MCF 10A (cell line): ENCODE results near the gene PRR19. TPM values are rescaled to one million over a fixed set of nuclear protein-coding genes. Genes with fewer than 3 reads are reported as not detected.

Experiments used
- BruUV-seq: library from RNA; stranded (reverse); fragments of 400-500 nt; replicated peaks from 2 replicates; lab custom pipeline; 2021; lab: Mats Ljungman, UMichigan
- CTCF ChIA-PET: fragments of 300-600 bp; sonication (Branson Sonifier 250); formaldehyde crosslinking; extraction: SDS; loops from one replicate; lab custom pipeline; 2021; ENCODE audit warnings: antibody characterized with exemption, inconsistent platforms; lab: Yijun Ruan, JAX
- POLR2A ChIA-PET: fragments of 300-600, 350-650 bp; sonication (Branson Sonifier 250); formaldehyde crosslinking; extraction: SDS; loops from one replicate; lab custom pipeline; 2020; ENCODE audit warnings: antibody characterized with exemption, inconsistent platforms; lab: Yijun Ruan, JAX
- DNase-seq: peaks from one replicate; pipeline ENCODE4 v3.0.0-alpha.2; 2018; ENCODE audit not compliant: unreplicated experiment
- H3K27ac Mint-ChIP-seq: one replicate; pipeline ENCODE4 v1.8.0; 2022; ENCODE audit warnings: mild to moderate bottlenecking, low read depth, mixed read lengths; ENCODE audit not compliant: unreplicated experiment
- H3K27me3 Mint-ChIP-seq: one replicate; pipeline ENCODE4 v1.8.0; 2022; ENCODE audit warnings: mixed read lengths; ENCODE audit not compliant: insufficient read depth, unreplicated experiment
- H3K36me3 Mint-ChIP-seq: one replicate; pipeline ENCODE4 v1.8.0; 2022; ENCODE audit warnings: mild to moderate bottlenecking, moderate library complexity, mixed read lengths; ENCODE audit not compliant: insufficient read depth, unreplicated experiment
- H3K4me1 Mint-ChIP-seq: one replicate; pipeline ENCODE4 v1.8.0; 2022; ENCODE audit warnings: mixed read lengths; ENCODE audit not compliant: insufficient read depth, unreplicated experiment
- H3K4me3 Mint-ChIP-seq: one replicate; pipeline ENCODE4 v1.8.0; 2022; ENCODE audit warnings: mild to moderate bottlenecking, moderate library complexity, mixed read lengths; ENCODE audit not compliant: unreplicated experiment
- H3K9me3 Mint-ChIP-seq: one replicate; pipeline ENCODE4 v1.8.0; 2022; ENCODE audit warnings: mixed read lengths; ENCODE audit not compliant: unreplicated experiment
- intact Hi-C: fragments of 100-400 bp; cut with micrococcal nuclease; formaldehyde crosslinking; loops from 2 replicates; pipeline ENCODE4 v1.14.1; 2022
- total RNA-seq: library from RNA; stranded (reverse); gene quantifications from 2 replicates; pipeline ENCODE4 v1.2.3, GENCODE V29; 2022
- TF ChIP-seq, protein P1 (sequence below): fragments of 200-600 bp; IDR thresholded peaks from one replicate; pipeline ENCODE4 v1.8.0; 2022; ENCODE audit warnings: antibody characterized with exemption, mild to moderate bottlenecking; ENCODE audit not compliant: unreplicated experiment

The PRR19 gene
- total RNA-seq, 1 experiment from 2014 or later = 0.30 TPM

DNA sequence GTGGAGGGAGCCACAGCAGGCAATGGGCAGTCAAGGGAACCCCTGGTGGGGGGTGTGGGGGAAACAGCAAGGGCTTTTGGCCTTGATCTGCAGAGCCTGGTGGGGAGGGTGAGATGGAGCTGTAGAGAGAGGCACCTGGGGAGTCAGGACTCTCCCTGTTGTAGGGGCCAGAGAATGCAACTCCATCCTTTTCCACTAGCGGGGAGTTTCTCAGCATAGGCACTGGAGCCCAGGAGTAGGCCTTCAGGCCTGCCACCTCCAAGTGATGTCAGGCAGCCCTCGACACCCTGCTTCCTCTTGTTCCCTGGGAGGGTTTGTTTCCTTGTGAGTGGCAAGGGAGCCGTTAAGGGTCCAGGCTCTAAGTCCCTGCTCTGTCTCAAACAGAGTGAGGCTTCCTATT, 48.5 kb downstream of the PRR19 start:
- H3K4me3 Mint-ChIP-seq = no peak overlapping the region
- ChIA-PET POLR2A (no interaction called here), CTCF (no interaction called here)
- no peaks in the 10 kb centered on the region for H3K27me3 Mint-ChIP-seq
- BruUV-seq = no TSS peak
- H3K27ac Mint-ChIP-seq = no peak overlapping the region
- peaks cover 8% of the 10 kb centered on the region for H3K4me1 Mint-ChIP-seq
- intact Hi-C loops = no loop called here
- H3K9me3 Mint-ChIP-seq = no peaks in the 10 kb centered on the region
- no peak for DNase-seq
- H3K36me3 Mint-ChIP-seq = peaks cover 16% of the 10 kb centered on the region
- TF ChIP-seq, protein P1, sequence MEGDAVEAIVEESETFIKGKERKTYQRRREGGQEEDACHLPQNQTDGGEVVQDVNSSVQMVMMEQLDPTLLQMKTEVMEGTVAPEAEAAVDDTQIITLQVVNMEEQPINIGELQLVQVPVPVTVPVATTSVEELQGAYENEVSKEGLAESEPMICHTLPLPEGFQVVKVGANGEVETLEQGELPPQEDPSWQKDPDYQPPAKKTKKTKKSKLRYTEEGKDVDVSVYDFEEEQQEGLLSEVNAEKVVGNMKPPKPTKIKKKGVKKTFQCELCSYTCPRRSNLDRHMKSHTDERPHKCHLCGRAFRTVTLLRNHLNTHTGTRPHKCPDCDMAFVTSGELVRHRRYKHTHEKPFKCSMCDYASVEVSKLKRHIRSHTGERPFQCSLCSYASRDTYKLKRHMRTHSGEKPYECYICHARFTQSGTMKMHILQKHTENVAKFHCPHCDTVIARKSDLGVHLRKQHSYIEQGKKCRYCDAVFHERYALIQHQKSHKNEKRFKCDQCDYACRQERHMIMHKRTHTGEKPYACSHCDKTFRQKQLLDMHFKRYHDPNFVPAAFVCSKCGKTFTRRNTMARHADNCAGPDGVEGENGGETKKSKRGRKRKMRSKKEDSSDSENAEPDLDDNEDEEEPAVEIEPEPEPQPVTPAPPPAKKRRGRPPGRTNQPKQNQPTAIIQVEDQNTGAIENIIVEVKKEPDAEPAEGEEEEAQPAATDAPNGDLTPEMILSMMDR = no peak

DNA sequence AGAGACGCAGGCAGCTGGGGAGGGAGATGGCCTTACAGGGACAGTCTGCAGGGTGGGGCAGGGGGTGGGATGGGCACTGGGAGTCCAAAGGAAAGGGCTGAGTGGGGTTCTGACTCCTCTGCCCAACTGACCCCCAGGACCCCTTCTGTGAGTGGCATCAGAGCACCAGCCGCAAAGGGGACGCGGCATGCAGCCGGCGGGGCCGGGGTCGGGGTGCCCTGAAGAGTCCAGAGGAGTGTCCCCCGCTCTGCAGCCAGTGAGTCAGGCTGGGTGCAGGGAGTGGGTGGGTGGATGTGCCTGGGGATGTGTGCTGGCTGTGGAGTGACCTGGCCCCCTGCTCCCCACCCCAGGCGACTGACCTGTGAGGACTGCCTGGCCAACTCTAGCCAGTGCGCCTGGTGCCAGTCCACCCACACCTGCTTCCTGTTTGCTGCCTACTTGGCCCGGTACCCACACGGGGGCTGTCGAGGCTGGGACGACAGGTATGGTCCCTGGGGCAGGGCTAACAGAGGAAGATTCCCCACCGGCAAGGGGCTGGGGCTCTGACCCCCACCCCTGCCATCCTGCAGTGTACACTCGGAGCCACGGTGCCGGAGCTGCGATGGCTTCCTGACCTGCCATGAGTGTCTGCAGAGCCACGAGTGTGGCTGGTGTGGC, 49.3 kb downstream of the PRR19 start:
- TF ChIP-seq, protein P1 = no peak
- H3K4me1 Mint-ChIP-seq = peaks cover 6% of the 10 kb centered on the region
- ChIA-PET POLR2A (no interaction called here), CTCF (no interaction called here)
- H3K9me3 Mint-ChIP-seq = no peaks in the 10 kb centered on the region
- peaks cover 20% of the 10 kb centered on the region for H3K36me3 Mint-ChIP-seq
- H3K4me3 Mint-ChIP-seq = no peak overlapping the region
- BruUV-seq = no TSS peak
- intact Hi-C loops = no loop called here
- H3K27ac Mint-ChIP-seq = peak overlapping the region; percentile 3
- no peak for DNase-seq
- H3K27me3 Mint-ChIP-seq = no peaks in the 10 kb centered on the region

DNA sequence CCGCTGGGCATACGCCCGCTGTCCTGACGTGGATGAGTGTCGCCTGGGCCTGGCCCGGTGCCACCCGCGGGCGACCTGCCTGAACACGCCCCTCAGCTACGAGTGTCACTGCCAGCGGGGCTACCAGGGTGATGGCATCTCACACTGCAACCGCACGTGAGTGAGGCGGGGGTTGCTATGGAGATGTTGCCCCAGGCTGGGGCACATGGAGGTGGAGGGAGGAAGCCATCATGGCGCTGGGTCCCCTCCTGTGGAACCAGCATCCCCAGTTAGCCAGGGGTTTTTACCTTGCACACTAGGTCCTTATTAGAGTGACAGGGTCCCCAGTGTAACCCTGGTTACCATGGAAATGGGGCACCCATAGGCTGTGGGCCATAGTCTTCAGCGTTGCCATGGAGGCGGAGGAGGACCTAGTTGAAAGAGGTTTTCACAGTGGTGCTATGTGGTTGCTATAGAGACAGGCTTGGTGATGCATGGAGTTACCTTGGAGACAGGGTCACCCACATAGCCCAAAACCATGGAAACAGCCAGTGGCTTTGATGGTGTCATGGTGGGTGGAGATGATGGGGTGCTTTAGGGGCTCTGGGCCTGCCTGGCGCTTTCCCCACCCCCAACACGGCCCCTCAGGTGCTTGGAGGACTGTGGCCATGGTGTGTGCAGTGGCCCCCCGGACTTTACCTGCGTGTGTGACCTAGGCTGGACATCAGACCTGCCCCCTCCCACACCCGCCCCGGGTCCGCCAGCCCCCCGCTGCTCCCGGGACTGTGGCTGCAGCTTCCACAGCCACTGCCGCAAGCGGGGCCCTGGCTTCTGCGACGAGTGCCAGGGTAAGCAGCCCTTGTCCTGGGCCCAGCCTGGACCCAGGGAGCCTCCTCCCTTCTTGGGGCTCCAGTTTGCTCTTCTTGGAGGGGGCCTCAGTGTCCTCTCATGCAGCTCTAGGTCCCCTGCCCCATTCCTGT, 50.6 kb downstream of the PRR19 start:
- intact Hi-C loops = no loop called here
- H3K9me3 Mint-ChIP-seq = no peaks in the 10 kb centered on the region
- CTCF ChIA-PET = interaction anchor here (0.6 kb wide), 2 partner anchors 37 to 90 kb away, joined by 3 read pairs; partner anchors contain the start of gene CXCL17
- BruUV-seq = no TSS peak
- H3K4me3 Mint-ChIP-seq = no peak overlapping the region
- peaks cover 6% of the 10 kb centered on the region for H3K4me1 Mint-ChIP-seq
- peaks cover 20% of the 10 kb centered on the region for H3K36me3 Mint-ChIP-seq
- POLR2A ChIA-PET = no interaction called here
- no peaks in the 10 kb centered on the region for H3K27me3 Mint-ChIP-seq
- DNase-seq = no peak
- peak overlapping the region; percentile 3 for H3K27ac Mint-ChIP-seq
- TF ChIP-seq, protein P1 = no peak
